Limb (tissue), 2 donors: ENCODE results near the gene PIP5K1C.
A peak's percentile ranks its signal among the peaks of the same experiment; 100 is the strongest.

Experiments
- DNase-seq, 2 donors: peaks; one replicate each; pipeline ENCODE4 v3.0.0-alpha.2; 2016; ENCODE audit errors: extremely low spot score in 2 of 2

The PIP5K1C gene

DNA sequence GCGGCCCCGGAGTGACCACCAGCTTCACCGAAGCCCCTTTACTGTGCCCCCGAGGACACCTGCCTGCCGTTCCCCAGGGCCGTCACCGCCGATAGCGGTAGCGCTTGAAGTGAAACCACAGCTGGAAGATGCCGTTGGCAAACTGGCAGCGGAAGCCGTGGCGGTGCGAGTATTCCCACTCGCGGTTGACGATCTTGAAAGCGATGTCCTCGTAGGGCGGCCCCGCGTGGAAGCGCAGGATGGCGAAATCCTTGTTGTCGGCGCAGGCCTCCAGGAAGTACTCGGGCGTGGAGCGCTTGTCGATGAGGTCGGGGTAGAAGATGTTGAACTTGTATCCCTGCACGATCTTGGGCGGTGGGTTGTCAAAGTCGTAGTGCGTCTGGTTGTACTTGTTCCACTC, 88.4 kb downstream of the PIP5K1C start:
- DNase-seq = no peak

GRCh38 chr19:3610745-3611717, 89.2 kb downstream of the PIP5K1C start:
- peak in 1 of 2 donors; percentile 28 for DNase-seq

DNA sequence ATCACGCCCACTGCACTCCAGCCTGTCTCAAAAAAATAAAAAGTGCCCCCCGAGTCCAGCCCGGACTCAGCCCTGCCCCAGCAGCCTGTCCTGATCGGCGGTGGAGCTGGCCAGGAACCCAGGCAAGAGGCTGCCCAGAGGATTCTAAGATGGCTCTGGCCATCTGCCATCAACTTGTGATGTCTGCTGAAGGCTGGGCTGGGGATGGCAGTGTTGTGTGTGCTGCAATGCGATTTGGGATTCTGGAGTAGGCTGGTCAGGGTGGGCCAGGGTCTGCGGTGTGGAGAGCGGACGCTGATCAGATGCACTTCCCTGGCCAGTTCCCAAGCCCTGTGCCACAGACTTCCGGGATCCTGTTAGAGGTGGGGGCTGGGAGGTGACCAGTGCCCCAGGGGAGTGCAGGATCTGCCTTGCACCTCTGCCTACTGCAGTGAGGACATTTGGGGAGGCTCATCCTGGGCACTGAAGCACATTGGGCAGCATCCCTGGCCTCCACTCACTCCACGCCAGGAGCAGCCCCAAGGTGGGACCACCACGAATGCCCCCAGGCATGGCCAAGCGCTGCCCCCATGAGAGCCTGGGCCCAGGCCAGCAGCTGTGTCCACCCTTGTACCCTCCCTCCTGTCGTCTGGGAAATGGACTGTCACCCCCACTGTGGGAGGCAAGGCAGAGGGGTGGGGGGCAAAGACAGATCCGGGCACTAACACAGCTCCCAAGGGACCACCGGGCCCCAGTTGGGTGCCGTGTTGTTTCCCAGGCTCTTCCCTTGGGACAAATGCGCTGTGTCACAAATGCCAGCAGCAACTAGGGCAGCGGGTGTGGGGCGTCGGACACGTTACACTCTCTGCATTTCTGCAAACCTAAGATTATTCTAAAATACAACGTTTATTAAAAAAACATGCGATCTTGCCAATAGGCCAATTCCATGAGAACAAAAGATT, 90.2 kb downstream of the PIP5K1C start:
- DNase-seq = peak in 1 of 2 donors; percentile 28

DNA sequence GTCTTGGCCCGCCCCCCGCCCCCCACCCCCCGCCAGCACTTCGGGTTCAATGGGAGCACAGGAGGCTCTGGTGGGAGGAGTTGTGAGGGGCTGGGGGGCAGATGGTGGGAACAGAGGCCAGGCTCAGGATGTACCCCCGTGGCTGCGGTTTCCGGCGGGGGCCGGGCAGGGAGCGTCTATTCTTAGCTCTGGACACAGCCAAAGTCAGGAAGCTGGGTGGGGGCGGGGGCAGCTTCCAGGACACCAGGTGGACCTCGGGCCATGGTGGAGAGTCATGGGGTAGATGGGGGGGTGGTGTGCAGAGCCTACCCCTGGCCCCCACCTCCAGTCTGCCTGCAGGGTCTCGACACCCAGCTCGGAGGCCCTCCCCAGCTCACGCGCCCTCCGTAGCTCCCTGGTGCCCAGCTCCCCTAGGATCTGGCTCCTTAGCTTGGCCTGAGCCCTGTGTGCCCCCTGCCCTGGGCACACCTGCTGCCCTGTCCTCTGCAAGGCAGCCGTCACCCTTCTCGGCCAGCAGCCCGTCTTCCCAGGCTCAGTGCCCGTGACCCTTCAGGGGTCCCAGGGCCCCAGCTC, 91.4 kb downstream of the PIP5K1C start:
- DNase-seq = peak in 1 of 2 donors; percentile 33

DNA sequence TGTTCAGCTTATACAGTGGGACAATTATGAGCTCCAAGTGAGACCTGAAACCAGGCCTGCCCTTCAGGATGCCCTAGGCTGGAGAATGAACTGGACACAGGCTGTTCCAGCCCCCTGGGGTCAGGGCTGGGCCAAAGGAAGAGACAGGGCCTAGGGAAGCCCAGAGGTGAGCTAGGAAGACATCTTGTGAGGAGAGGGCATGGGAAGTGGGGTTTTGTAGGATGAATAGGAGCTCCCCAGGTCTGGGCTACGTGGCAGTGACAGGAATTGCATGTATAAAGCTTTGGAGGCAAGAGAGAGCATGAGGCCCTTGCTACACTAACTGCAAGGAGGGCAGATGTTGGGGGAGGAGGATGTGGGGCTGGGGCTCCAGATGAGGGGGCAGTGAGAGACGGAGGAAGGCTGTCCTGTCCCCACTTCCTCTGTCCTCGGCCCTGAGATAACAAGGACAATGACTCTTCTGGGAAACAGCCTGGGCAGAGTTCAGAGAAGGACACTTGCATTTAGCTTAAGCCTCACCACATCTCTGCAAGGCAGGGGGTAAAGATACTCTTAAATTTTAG, 92.1 kb downstream of the PIP5K1C start:
- no peak for DNase-seq

DNA sequence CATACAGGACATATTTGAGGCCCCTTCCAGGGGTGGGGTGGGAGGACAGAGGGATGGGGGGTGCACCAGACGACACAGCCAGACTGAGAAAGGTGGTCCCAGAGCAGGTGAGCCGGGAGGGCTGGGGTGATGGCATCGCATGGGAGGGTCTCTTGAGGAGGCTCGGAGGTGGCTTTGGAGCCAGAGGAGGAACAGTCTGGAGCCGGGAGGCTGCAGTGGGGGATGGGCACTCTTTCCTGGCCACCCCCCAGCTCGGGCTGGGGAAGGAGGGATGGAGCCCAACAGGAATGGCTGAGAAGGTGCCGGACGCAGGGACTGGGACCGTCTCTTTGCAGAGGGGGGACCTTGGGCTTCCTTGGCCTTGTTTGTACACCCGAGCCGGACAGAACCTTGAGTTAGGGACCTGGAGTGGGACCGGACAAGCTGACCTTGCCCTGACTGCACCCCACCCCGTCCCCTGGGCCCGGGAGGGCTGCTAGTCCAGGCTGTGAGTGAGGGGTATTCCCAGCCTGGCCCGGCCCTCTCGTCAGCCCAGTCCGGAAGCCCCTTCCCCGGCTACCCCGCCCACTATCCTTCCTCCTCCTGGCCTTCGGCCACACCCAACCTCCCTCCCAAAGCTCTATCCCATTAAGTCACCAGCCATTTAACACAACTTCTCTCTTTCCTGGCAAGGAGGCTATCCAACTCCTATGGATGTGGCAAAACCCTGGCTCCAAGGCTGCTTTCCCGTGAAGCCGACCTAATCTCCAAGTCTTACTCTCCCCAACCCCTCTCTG, 92.8 kb downstream of the PIP5K1C start:
- DNase-seq = peak in 1 of 2 donors; percentile 55

DNA sequence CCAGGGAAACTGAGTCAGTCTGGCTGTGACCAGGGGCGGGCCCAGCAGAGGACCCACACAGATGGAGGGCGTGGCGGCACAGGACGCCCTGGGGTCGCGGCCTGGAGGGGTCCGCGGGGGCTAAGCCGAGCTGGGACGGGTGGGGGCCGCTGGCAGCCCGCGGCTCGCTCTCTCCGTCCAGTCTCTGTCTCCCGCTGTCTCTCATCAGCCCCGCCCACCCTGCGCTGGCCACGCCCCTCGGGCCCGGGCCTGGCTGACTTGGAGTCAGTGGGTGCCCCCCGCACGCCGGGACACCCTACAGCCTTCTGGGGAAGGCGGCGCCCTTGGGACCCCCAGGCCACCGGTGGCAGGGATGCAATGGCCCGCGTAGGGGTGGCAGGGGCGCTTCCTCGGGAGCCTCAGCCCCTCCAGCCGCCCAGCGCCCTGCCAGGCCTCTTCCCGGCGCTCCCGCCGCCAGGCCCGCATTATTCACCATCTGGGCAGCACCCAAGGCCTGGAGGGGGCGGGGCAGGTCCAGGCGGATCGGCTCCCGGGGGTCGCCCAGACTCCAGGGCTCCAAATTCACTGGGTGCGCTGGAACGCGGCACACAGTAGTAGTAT, 93.5 kb downstream of the PIP5K1C start, which contains the start of gene TBXA2R:
Gene TBXA2R (minus strand): TSS at position 186 of the 600 bp plus-strand sequence. CDS start 6,241 bp downstream, outside the sequence.
- peak in 1 of 2 donors; percentile 72 for DNase-seq

- no peak for DNase-seq
Observed at GRCh38 chr19:3606174-3606689, 94.0 kb downstream of the PIP5K1C start.

- DNase-seq = no peak
Observed at GRCh38 chr19:3605770-3606169, 94.5 kb downstream of the PIP5K1C start.

DNA sequence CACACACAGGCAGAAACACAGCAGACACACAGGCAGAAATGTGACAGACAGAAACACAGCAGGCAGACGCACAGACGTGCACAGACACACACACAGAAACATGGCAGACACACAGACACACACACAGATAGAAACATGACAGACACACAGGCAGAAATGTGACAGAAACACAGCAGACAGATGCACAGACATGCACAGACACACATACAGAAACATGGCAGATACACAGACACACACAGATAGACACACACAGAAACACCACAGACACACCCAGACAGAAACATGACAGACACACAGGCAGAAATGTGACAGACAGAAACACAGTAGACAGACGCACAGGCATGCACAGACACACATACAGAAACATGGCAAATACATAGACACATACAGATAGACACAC, 94.9 kb downstream of the PIP5K1C start:
- no peak for DNase-seq

- no peak for DNase-seq
Observed at GRCh38 chr19:3604987-3605343, 95.3 kb downstream of the PIP5K1C start.

- DNase-seq = no peak
Observed at GRCh38 chr19:3604227-3604986, 95.9 kb downstream of the PIP5K1C start.

DNA sequence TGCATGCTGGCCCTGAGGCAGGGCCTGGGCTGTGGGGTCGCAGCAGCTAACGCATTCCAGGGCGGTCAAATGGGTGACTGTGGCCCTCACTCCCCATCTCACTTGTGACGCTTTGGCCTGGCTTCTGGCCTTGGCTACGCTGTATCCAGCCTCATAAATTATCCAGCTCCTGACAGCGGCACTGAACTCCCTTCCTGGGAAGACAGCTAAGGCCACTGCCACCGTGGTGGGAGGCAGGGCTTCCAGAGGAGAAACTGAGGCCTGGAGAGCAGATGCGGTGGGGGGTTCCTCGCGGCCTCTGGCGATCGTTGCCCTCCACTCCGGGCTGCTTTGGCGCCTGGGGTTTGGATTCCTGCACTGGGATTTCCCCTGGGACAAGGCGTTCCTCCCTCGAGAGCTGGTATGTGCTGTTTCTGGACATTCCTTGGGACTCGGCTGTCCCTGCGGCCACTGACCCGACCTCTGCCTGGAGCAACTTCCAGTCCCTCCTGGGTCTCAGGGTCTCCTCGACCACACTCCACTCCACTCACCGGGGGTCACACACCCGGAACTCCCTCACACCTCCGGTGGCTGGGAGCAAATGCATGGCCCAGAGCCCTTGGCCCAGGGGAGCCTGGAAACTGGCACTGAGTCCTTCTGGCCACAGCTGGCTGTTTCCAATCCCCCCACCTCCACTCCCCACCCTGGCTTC, 97.0 kb downstream of the PIP5K1C start:
- DNase-seq = no peak

DNA sequence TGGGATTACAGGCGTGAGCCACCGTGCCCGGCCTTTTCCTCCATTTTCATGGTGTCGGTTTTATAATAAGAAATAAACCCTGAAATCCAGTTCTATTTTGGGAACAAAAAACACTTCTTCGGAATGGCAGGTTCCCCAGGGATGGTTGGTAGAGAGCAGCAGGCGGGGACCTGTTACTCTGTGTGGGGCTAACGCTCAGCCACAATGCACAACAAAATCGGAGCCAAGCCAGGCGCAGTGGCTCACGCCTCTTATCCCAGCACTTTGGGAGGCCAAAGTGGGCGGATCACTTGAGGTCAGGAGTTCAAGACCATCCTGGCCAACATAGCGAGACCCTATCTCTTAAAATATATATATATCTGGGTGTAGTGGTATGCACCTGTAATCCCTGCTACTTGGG, 99.2 kb downstream of the PIP5K1C start:
- DNase-seq = no peak

DNA sequence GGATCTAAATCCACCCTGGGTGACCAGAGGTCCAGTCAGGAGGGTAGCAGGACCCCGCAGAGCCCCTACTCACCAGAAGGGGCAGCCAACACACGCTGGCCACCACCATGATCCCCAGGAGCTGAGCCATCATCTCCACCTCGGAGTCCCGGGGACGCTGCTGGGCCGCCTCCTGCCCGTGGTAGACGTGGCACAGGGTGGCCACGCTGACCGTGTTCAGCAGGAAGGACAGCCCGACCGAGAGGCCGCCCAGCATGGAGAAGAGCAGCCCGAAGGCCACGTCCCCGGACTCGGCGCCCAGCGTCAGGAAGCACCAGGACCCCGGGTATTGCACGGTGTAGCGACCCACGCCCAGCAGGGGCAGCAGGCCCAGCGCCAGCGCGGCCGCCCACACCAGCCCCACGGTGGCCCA, 100.5 kb downstream of the PIP5K1C start:
- no peak for DNase-seq

DNA sequence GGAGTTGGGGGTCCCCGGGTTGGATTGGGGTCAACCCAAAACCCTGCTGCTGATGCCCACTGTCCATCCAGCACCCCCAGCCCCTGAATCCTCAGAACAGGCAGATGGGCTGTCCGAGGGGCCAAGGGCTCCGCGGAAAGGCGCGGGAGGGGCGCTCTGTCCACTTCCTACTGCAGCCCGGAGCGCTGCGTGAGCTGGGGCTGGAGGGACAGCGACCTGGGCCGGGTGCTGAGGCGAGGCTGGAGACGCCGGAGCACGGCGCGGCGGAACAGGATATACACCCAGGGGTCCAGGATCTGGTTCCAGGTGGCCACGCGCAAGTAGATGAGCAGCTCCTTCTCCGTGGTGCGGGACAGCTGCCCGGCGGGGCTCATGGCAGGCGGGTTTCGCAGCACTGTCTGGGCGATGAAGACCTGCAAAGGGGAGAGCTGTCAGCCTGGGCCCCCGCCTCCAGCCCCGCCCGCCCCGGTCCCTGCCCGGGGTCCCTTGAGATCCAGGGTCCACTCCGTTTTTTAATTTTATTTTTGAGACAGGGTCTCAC, 104.7 kb downstream of the PIP5K1C start:
- DNase-seq = no peak

DNA sequence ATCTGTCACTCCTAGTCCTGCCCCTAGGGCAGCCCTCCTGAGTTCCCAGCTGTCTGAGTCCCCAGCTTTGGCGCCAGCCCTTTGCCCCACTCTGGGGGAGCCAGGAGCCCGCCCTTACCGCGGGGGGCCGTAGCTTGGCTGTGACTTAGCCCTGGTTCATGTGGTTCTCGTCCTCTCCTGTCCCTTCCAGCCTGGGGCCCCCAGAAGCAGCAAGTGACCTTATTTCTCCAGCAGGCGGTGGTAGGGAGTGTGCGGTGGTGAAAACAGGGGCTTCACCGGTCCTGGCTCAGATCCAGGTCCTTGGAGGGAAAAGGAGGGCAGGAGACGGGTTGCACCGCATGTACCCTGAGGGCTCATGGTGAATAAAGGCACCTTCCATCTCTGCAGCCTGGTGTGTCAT, 107.1 kb downstream of the PIP5K1C start:
- DNase-seq = no peak
